GM10266 (cell line): ENCODE data around the gene GMDS.

Source experiments
- DNase-seq: peaks from one replicate; pipeline ENCODE4 v3.0.0; 2012; ENCODE audit errors: extremely low spot score
- TF ChIP-seq, protein P1 (sequence below): IDR thresholded peaks from 2 replicates; pipeline ENCODE4 v1.5.1; 2012; ENCODE audit warnings: mild to moderate bottlenecking, low read depth; ENCODE audit not compliant: control insufficient read depth, insufficient read depth; ENCODE audit errors: missing control alignments

The GMDS gene

DNA sequence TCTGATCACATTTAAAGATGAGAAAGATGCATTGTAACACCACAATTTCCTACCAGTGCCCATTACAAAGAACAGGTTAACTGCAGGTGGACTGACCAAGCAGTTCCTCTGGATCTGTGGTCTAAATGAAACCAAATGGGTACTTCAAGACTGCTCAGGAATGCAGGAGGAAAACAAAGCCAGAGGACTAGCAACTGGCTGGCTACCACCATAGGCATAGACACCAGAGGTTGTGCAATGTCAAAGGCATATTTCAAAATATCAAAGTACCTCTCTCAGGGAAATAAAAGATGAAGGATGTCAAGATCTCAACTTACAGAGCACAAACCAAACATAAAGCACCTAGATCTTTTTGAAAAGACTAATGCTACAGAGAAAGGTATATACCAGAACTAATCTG, 65.5 kb downstream of the GMDS start:
- TF ChIP-seq, protein P1, sequence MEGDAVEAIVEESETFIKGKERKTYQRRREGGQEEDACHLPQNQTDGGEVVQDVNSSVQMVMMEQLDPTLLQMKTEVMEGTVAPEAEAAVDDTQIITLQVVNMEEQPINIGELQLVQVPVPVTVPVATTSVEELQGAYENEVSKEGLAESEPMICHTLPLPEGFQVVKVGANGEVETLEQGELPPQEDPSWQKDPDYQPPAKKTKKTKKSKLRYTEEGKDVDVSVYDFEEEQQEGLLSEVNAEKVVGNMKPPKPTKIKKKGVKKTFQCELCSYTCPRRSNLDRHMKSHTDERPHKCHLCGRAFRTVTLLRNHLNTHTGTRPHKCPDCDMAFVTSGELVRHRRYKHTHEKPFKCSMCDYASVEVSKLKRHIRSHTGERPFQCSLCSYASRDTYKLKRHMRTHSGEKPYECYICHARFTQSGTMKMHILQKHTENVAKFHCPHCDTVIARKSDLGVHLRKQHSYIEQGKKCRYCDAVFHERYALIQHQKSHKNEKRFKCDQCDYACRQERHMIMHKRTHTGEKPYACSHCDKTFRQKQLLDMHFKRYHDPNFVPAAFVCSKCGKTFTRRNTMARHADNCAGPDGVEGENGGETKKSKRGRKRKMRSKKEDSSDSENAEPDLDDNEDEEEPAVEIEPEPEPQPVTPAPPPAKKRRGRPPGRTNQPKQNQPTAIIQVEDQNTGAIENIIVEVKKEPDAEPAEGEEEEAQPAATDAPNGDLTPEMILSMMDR: no peak
- DNase-seq: no peak

DNA sequence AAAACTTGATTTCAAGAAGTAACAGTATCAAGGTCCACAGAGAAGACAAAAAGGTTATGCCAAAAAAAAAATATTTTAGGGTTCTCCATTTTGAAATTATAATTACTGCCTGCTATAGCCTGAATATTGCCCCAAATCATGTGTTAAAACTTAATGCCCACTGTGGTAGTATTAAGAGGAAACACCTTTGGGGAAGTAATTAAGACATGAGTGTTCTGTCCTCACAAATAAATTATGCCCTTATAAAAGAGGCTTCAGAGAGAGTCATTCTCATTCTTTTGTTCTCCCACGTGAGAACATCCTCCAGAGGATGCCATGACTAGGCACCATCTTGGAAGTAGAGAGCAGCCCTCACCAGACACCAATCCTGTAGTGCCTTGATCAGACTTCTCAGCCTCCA, 66.2 kb downstream of the GMDS start:
- no peak for DNase-seq
- TF ChIP-seq, protein P1: no peak

DNA sequence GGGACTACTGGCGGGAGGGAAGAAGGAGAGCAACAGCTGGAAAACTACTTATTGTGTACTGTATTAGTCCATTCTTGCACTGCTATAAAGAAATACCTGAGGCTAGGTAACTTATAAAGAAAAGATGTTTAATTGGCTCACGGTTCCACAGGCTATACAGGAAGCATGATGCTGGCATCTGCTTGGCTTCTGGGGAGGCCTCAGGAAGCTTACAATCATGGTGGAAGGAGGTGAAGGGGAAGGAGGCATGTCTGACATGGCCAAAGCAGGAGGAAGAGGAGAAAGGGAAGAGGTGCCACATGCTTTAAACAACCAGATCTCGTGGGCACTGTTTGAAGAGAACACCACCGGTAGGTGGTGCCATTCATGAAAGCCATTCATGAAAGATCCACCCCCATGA, 67.3 kb downstream of the GMDS start:
- no peak for DNase-seq
- TF ChIP-seq, protein P1: no peak

DNA sequence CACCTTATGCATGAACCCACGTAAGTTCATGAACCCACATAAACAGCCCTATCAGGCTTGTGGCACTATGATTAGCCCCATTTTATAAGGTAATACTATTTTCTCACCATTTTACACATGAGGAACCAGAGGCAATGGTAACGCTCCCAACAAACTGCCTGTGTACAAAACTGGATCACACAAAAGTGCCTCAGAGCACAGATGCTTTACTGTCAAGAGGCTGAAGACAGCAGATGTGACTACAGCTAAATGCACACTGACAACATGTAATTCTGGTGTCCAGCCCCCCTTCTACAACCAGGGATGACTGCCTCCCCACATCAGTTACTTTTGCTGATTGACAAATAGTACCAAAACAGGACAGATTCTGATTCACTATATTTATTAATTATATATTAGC, 69.6 kb downstream of the GMDS start:
- TF ChIP-seq, protein P1: no peak
- DNase-seq: no peak

DNA sequence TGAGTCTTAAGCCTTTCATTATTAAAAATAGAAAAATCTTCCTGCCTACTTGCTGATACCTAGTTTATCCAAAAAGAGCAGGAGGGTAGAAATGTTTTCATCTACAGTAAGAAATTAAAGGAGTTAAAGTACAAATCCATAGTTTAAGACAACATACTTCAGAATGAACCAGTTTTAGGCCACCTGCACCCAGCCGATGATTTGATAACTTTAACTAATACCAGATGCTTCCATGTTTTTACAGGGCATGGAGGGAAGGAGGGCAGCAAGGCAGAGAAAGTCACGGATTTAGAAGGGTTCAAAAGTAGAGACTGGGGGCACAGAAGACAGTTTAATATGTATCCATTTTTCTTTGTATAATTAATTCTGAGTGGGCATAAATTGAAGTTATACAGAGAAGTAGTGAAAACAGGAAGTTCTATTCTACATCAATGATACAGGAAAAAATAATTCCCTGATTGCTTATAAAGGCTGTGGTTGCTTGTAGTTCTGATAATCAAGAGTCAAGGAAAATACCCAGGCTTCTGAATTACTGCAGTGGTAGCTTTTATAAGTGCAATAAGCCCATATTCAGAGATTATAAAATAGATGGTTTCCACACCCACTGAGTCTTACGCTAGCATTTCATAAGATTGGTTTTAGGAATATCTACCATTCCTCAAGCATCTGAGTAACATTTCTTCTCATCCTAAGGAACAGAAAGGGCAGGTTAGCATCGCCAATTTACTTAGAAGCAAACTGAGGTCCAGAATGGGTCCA, 72.0 kb downstream of the GMDS start:
- TF ChIP-seq, protein P1: no peak
- no peak for DNase-seq

DNA sequence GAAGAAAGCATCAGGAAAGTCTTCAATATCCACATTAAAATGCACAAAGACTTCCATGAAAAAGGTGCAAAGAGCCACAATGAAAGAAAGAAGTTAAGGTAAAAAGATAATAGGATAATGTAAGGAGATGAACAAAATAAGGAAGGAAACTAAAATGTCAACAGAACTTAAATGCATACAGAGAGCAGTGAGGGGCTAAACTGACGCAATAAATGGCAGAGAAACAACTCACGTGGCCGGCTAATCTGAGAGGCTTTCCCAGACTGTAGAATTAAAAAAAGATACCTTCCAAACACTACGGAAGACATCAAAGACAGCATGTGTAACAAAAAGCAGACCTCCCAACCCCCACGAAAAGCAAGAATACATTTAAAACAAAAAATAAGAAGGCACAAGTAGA, 73.7 kb downstream of the GMDS start:
- DNase-seq: no peak
- TF ChIP-seq, protein P1: no peak

DNA sequence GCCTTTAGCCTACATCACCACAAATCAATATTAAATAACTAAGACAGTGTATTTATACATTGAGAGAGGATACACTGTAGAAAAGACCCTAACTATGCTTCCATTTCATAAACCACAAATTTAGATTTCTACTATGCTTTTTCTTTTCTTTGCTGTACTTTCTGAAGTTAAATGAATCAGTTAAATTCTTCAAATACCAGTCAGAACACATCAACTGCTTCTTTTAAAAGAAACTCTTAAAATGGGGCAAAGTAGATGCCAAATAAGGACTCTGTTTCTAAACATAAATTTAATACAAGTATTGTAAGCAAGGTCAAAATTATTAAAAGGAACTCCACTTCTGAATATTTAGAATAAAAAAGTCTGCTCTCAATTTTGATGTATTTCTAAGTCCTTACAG, 76.9 kb downstream of the GMDS start:
- DNase-seq: no peak
- TF ChIP-seq, protein P1: no peak
